Mammary epithelial cell (primary cell): Measurements from ENCODE around the gene SOBP.

ENCODE experiments used
- CTCF ChIP-seq, 2 donors: IDR thresholded peaks in 1 of 2; conservative IDR thresholded peaks in 1 of 2; 2 replicates each; pipeline ENCODE4 v1.5.1; 2011 to 2012; ENCODE audit warnings: inconsistent platforms in 2 of 2, low read length in 2 of 2, mild to moderate bottlenecking in 2 of 2, control low read depth in 1 of 2, low read depth in 1 of 2; ENCODE audit not compliant: insufficient read depth in 1 of 2; ENCODE audit errors: extremely low read depth in 1 of 2
- EZH2 ChIP-seq: IDR thresholded peaks from 2 replicates; pipeline ENCODE4 v1.6.1; 2012; ENCODE audit warnings: low read length, inconsistent platforms, borderline replicate concordance

- TF ChIP-seq CTCF (conservative IDR thresholded peaks at IDR 0.05 in 1 of 2, IDR thresholded peaks at IDR 0.05 in 1 of 2; ENCODE audit: extremely low read depth in 1 of 2, insufficient read depth in 1 of 2, low read depth in 1 of 2, low read length in 2 of 2) (no peak), EZH2 (no peak)
Measured at GRCh38 chr6:107556082-107556481, 66.2 kb downstream of the SOBP start.
